ENCODE results near the gene ANAPC4. TPM values are rescaled to one million over a fixed set of nuclear protein-coding genes. Genes with fewer than 3 reads are reported as not detected.

ANAPC4 gene
- total RNA-seq, 1 donor from 2014 or later, result 12.2 TPM

- intact Hi-C loops (cut with micrococcal nuclease), result no loop called here
- Histone ChIP-seq H3K27ac (replicated peaks) (no peak overlapping the region), H3K36me3 (no peaks in the 10 kb centered on the region), H3K4me3 (no peak overlapping the region), H3K27me3 (ENCODE audit: low read depth) (no peaks in the 10 kb centered on the region), H3K4me1 (peaks cover 13% of the 10 kb centered on the region), H3K9me3 (replicated peaks) (peaks cover 10% of the 10 kb centered on the region)
- DNase-seq, result no peak
- TF ChIP-seq CTCF (IDR thresholded peaks at IDR 0.05; ENCODE audit: borderline replicate concordance), result no peak
Observed at GRCh38 chr4:25437926-25438325, 60.9 kb downstream of the ANAPC4 start.

DNA sequence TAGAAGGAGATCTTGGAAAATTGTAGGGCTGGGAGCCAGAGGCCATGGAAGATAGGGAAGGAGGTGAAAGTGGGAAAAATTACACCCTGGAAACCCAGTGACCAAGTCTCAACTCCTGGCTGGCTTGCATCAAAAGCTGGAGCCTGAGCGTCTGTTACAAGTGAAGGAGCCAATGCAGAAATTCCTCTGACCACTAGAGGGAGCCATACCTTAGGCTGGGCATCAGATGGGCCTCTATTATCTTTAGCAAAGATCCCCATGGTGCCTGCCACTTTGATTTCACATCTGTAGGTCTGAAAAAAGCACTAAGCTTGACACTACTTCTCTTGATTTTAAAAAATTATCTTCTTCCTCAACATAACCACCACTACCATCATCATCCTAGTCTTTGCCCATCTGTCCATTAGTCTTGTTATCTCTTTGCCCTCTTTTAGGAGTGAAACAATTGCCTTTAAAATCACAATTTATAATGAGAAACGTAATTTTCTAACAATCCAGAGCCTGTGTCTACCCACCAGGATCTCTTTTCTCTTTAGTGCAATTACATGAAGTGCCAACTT is 62.9 kb downstream of the ANAPC4 start:
- peaks cover 10% of the 10 kb centered on the region for H3K9me3 ChIP-seq (replicated peaks)
- TF ChIP-seq CTCF (IDR thresholded peaks at IDR 0.05; ENCODE audit: borderline replicate concordance), result peak; percentile 91
- H3K27ac ChIP-seq (replicated peaks), result peak overlapping the region; percentile 41
- H3K4me3 ChIP-seq, result no peak overlapping the region
- peaks cover 13% of the 10 kb centered on the region for H3K4me1 ChIP-seq
- H3K36me3 ChIP-seq, result no peaks in the 10 kb centered on the region
- DNase-seq, result no peak
- H3K27me3 ChIP-seq (ENCODE audit: low read depth), result no peaks in the 10 kb centered on the region
- intact Hi-C loops (cut with micrococcal nuclease), result loop anchor here (5.0 kb wide), 1 partner anchor 327 kb away; no protein-coding TSS in a partner anchor

DNA sequence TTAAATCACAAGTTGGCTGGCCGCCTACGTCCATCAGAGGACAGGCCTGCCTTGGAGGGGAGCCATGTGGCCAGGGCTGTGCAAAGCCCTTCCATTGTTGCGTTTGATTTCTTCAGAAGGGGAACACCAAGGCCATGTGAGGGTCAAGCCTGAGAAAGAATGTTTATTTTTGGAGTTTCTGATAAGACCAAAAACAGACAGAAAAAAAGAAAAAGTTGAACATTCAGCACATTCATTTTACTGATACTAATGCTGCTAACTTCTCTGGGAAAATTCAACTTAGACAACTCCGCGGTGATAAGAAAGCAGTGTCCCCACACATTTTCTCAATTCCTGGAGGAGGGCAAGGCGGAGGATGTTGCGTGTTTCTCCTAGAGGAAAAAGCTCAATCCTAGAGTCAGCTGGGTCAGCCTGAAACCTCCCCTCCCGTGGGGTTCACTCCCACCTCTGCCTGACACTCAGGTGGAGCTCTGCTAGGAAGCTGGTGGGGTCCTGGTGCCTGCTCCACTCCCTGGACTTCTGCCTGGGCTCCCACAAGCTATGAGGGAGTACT is 63.5 kb downstream of the ANAPC4 start:
- no peak for TF ChIP-seq CTCF (IDR thresholded peaks at IDR 0.05; ENCODE audit: borderline replicate concordance)
- peak overlapping the region; percentile 41 for H3K27ac ChIP-seq (replicated peaks)
- H3K36me3 ChIP-seq, result no peaks in the 10 kb centered on the region
- H3K9me3 ChIP-seq (replicated peaks), result peaks cover 10% of the 10 kb centered on the region
- peak; percentile 64 for DNase-seq
- intact Hi-C loops (cut with micrococcal nuclease), result loop anchor here (5.0 kb wide), 1 partner anchor 327 kb away; no protein-coding TSS in a partner anchor
- no peaks in the 10 kb centered on the region for H3K27me3 ChIP-seq (ENCODE audit: low read depth)
- peaks cover 13% of the 10 kb centered on the region for H3K4me1 ChIP-seq
- H3K4me3 ChIP-seq, result no peak overlapping the region

- intact Hi-C loops (cut with micrococcal nuclease), result loop anchor here (5.0 kb wide), 1 partner anchor 326 kb away; no protein-coding TSS in a partner anchor
- TF ChIP-seq CTCF (IDR thresholded peaks at IDR 0.05; ENCODE audit: borderline replicate concordance), result peak; percentile 62
- Histone ChIP-seq H3K4me1 (peaks cover 13% of the 10 kb centered on the region), H3K9me3 (replicated peaks) (peaks cover 10% of the 10 kb centered on the region), H3K27me3 (ENCODE audit: low read depth) (no peaks in the 10 kb centered on the region), H3K36me3 (no peaks in the 10 kb centered on the region), H3K4me3 (no peak overlapping the region), H3K27ac (replicated peaks) (no peak overlapping the region)
- peak; percentile 24 for DNase-seq
Observed at GRCh38 chr4:25441519-25442117, 64.6 kb downstream of the ANAPC4 start.

GRCh38 chr4:25442863-25443307 is 65.8 kb downstream of the ANAPC4 start:
- H3K36me3 ChIP-seq, result no peaks in the 10 kb centered on the region
- no peak for TF ChIP-seq CTCF (IDR thresholded peaks at IDR 0.05; ENCODE audit: borderline replicate concordance)
- intact Hi-C loops (cut with micrococcal nuclease), result loop anchor here (5.0 kb wide), 1 partner anchor 324 kb away; no protein-coding TSS in a partner anchor
- H3K27me3 ChIP-seq (ENCODE audit: low read depth), result no peaks in the 10 kb centered on the region
- no peak overlapping the region for H3K27ac ChIP-seq (replicated peaks)
- H3K9me3 ChIP-seq (replicated peaks), result peaks cover 10% of the 10 kb centered on the region
- no peak overlapping the region for H3K4me3 ChIP-seq
- H3K4me1 ChIP-seq, result peaks cover 13% of the 10 kb centered on the region
- no peak for DNase-seq
